ENCODE measurements around the gene RCVRN. TPM values are rescaled to one million over a fixed set of nuclear protein-coding genes. Genes with fewer than 3 reads are reported as not detected.
A peak's percentile ranks its signal among the peaks of the same experiment; 100 is the strongest.

Gene RCVRN
- total RNA-seq, 1 experiment from 2014 or later: not detected

- H3K79me2 ChIP-seq (ENCODE audit: insufficient read depth, low read length): no peaks in the 10 kb centered on the region
- H2BK15ac ChIP-seq (ENCODE audit: low read depth, low read length): no peak overlapping the region
- no peak overlapping the region for H2BK120ac ChIP-seq (ENCODE audit: low read depth, low read length, poor library complexity, severe bottlenecking)
- H3K4me1 ChIP-seq (ENCODE audit: insufficient read depth, low read length): no peaks in the 10 kb centered on the region
- no peaks in the 10 kb centered on the region for H3K79me1 ChIP-seq (ENCODE audit: insufficient read depth, low read depth, low read length, poor library complexity, severe bottlenecking)
- no peak overlapping the region for H4K8ac ChIP-seq (replicated peaks; ENCODE audit: insufficient read length, low read depth, low read length)
- peak; percentile 53 for DNase-seq
- no peak overlapping the region for H3K4me2 ChIP-seq (ENCODE audit: insufficient read depth, insufficient read length, low read length)
- no peak overlapping the region for H2BK20ac ChIP-seq (ENCODE audit: low read depth, low read length, poor library complexity, severe bottlenecking)
- H3K56ac ChIP-seq (ENCODE audit: insufficient read length, low read depth, low read length): no peak overlapping the region
- no peaks in the 10 kb centered on the region for H3K9me3 ChIP-seq (ENCODE audit: control insufficient read depth, low read depth, low read length)
- no CpG with 5 or more reads among the region's 3 CpGs for WGBS (ENCODE audit: extremely low coverage, insufficient read length, low lambda C conversion rate)
- no peak overlapping the region for H3K14ac ChIP-seq (ENCODE audit: insufficient read depth, low read length)
- H3K23me2 ChIP-seq (ENCODE audit: insufficient read length, low read depth, low read length, poor library complexity, severe bottlenecking): no peaks in the 10 kb centered on the region
- H3K27ac ChIP-seq (ENCODE audit: insufficient read length, low read depth, low read length): no peak overlapping the region
- H2AFZ ChIP-seq (ENCODE audit: low read length): no peak overlapping the region
- no peak overlapping the region for H4K91ac ChIP-seq (ENCODE audit: insufficient read length, low read depth, low read length)
- H3K4me1 Mint-ChIP-seq: peaks cover 11 to 13% of the 10 kb centered on the region in 2 experiments
- H3K4ac ChIP-seq (ENCODE audit: low read depth, low read length): no peak overlapping the region
- H2BK12ac ChIP-seq (ENCODE audit: insufficient read length, low read depth, low read length): no peak overlapping the region
- H3K36me3 Mint-ChIP-seq (ENCODE audit: insufficient read depth in 1 of 3, low read depth in 3 of 3): no peaks in the 10 kb centered on the region
- TF ChIP-seq, protein P1, sequence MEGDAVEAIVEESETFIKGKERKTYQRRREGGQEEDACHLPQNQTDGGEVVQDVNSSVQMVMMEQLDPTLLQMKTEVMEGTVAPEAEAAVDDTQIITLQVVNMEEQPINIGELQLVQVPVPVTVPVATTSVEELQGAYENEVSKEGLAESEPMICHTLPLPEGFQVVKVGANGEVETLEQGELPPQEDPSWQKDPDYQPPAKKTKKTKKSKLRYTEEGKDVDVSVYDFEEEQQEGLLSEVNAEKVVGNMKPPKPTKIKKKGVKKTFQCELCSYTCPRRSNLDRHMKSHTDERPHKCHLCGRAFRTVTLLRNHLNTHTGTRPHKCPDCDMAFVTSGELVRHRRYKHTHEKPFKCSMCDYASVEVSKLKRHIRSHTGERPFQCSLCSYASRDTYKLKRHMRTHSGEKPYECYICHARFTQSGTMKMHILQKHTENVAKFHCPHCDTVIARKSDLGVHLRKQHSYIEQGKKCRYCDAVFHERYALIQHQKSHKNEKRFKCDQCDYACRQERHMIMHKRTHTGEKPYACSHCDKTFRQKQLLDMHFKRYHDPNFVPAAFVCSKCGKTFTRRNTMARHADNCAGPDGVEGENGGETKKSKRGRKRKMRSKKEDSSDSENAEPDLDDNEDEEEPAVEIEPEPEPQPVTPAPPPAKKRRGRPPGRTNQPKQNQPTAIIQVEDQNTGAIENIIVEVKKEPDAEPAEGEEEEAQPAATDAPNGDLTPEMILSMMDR (conservative IDR thresholded peaks at IDR 0.05): peak; percentile 39
- no peak overlapping the region for H3K23ac ChIP-seq (ENCODE audit: insufficient read length, low read depth, low read length)
- H3T11ph ChIP-seq (ENCODE audit: low read length): no peak overlapping the region
- no peak overlapping the region; a peak in 1 of 7 replicates for H3K27ac Mint-ChIP-seq
- no peaks in the 10 kb centered on the region for H3K27me3 ChIP-seq (ENCODE audit: insufficient read depth, low read length)
- no peaks in the 10 kb centered on the region for H3K9me3 Mint-ChIP-seq
- no peak overlapping the region for H3K9ac ChIP-seq (ENCODE audit: extremely low read depth, insufficient read length, low read length)
- no peak overlapping the region for H2BK5ac ChIP-seq (ENCODE audit: insufficient read length, low read length)
- no peak overlapping the region for H4K5ac ChIP-seq (ENCODE audit: insufficient read length, low read depth, low read length)
- H3K27me3 Mint-ChIP-seq (ENCODE audit: low read depth): no peaks in the 10 kb centered on the region
- no peak overlapping the region for H2AK5ac ChIP-seq (ENCODE audit: insufficient read length, low read length)
- no peaks in the 10 kb centered on the region for H4K20me1 ChIP-seq (ENCODE audit: control insufficient read depth, insufficient read depth, insufficient read length)
- no peak overlapping the region for H3K4me3 Mint-ChIP-seq
- H3K18ac ChIP-seq (ENCODE audit: insufficient read length, low read depth, low read length): no peak overlapping the region
These were observed 30.3 kb downstream of the RCVRN start for GRCh38 chr17:9874722-9875121.

All from H9 (cell line).